SK-N-SH (cell line): Measurements from ENCODE around the gene ACTR10. TPM values are rescaled to one million over a fixed set of nuclear protein-coding genes. Genes with fewer than 3 reads are reported as not detected.

Experiments
- CTCF ChIA-PET: fragments of 300-600, 350-600 bp; formaldehyde crosslinking; extraction: SDS; loops from one replicate; lab custom pipeline; 2021; lab: Yijun Ruan, JAX
- POLR2A ChIA-PET: fragments of 350-600 bp; sonication (Branson Sonifier 250); formaldehyde crosslinking; extraction: SDS; loops from one replicate; lab custom pipeline; 2020; ENCODE audit warnings: antibody characterized with exemption, inconsistent platforms; lab: Yijun Ruan, JAX
- DNase-seq: peaks from one replicate; pipeline ENCODE4 v3.0.0; 2012
- H2AFZ ChIP-seq: fragments of 200-600 bp; sonication (generic); 2 replicates; pipeline ENCODE4 v1.8.1; 2016; ENCODE audit warnings: antibody characterized with exemption, mild to moderate bottlenecking, low read depth
- H3F3A ChIP-seq: fragments of 200-600 bp; sonication (generic); replicated peaks from 2 replicates; pipeline ENCODE3; 2016; ENCODE audit warnings: antibody characterized with exemption, mild to moderate bottlenecking; ENCODE audit not compliant: insufficient read depth
- H3K27ac ChIP-seq, 2 experiments: fragments of 200-500 bp in 1 of 2; fragments of 200-600 bp in 1 of 2; sonication (Bioruptor generic) in 1 of 2; sonication (generic), shearing (Covaris generic) in 1 of 2; 2 replicates each; pipeline versions ENCODE4 v1.5.1 to v1.6.1; 2014 to 2016; ENCODE audit warnings: low read depth in 2 of 2, inconsistent platforms in 1 of 2, low read length in 1 of 2, mild to moderate bottlenecking in 1 of 2, mixed read lengths in 1 of 2
- H3K27me3 ChIP-seq: fragments of 200-600 bp; sonication (generic), shearing (Covaris generic); 2 replicates; pipeline ENCODE4 v1.6.1; 2016; ENCODE audit warnings: mixed run types; ENCODE audit not compliant: insufficient read depth
- H3K36me3 ChIP-seq, 2 experiments: fragments of 200-500 bp in 1 of 2; fragments of 200-600 bp in 1 of 2; sonication (Bioruptor generic) in 1 of 2; sonication (generic) in 1 of 2; replicated peaks in 1 of 2; 2 replicates each; pipeline versions ENCODE3 to v1.5.1; 2014 to 2016; ENCODE audit warnings: low read length in 1 of 2, mild to moderate bottlenecking in 1 of 2; ENCODE audit not compliant: insufficient read depth in 2 of 2, control insufficient read depth in 1 of 2
- H3K4me1 ChIP-seq, 2 experiments: fragments of 200-500 bp in 1 of 2; fragments of 200-600 bp in 1 of 2; sonication (Bioruptor generic) in 1 of 2; sonication (generic), shearing (Covaris generic) in 1 of 2; 2 replicates each; pipeline versions ENCODE4 v1.5.1 to v1.6.1; 2014 to 2016; ENCODE audit warnings: low read depth in 1 of 2, low read length in 1 of 2, mixed run types in 1 of 2; ENCODE audit not compliant: insufficient read depth in 2 of 2, control insufficient read depth in 1 of 2
- H3K4me2 ChIP-seq: fragments of 200-600 bp; sonication (generic), shearing (Covaris generic); 2 replicates; pipeline ENCODE4 v1.6.1; 2017; ENCODE audit warnings: mixed run types
- H3K4me3 ChIP-seq, 2 experiments: fragments of 200-500 bp in 1 of 2; fragments of 200-600 bp in 1 of 2; sonication (Bioruptor generic) in 1 of 2; sonication (generic), shearing (Covaris generic) in 1 of 2; 2 replicates each; pipeline versions ENCODE4 v1.5.1 to v1.8.1; 2014 to 2016; ENCODE audit warnings: low read depth in 2 of 2, inconsistent platforms in 1 of 2, low read length in 1 of 2, mild to moderate bottlenecking in 1 of 2, mixed read lengths in 1 of 2, moderate library complexity in 1 of 2
- H3K79me2 ChIP-seq: fragments of 200-600 bp; sonication (generic); 2 replicates; pipeline ENCODE4 v1.8.1; 2017; ENCODE audit warnings: mild to moderate bottlenecking; ENCODE audit not compliant: insufficient read depth
- H3K9ac ChIP-seq: fragments of 200-600 bp; sonication (generic); 2 replicates; pipeline ENCODE4 v1.6.1; 2017; ENCODE audit warnings: mixed run types
- H3K9me2 ChIP-seq: fragments of 200-600 bp; sonication (generic); 2 replicates; pipeline ENCODE4 v1.6.1; 2017; ENCODE audit warnings: mixed run types
- H3K9me3 ChIP-seq: fragments of 200-600 bp; sonication (generic); 2 replicates; pipeline ENCODE4 v1.6.1; 2017; ENCODE audit warnings: mixed run types, mild to moderate bottlenecking, moderate library complexity
- H4K20me1 ChIP-seq: fragments of 200-600 bp; sonication (generic); 2 replicates; pipeline ENCODE4 v1.6.1; 2017; ENCODE audit warnings: mild to moderate bottlenecking, mixed run types; ENCODE audit not compliant: insufficient read depth
- EZH2phosphoT487 ChIP-seq: fragments of 200-600 bp; sonication (generic); IDR thresholded peaks from 2 replicates; pipeline ENCODE4 v1.6.1; 2017; ENCODE audit warnings: low read depth, mixed run types, mild to moderate bottlenecking, antibody characterized with exemption, moderate library complexity, borderline replicate concordance
- FOSL2 ChIP-seq: IDR thresholded peaks from 2 replicates; pipeline ENCODE4 v1.4.0; 2012; ENCODE audit warnings: low read depth, mild to moderate bottlenecking, moderate library complexity, borderline replicate concordance
- FOXJ3 ChIP-seq: sonication (generic); formaldehyde crosslinking; IDR thresholded peaks from 2 replicates; pipeline ENCODE4 v1.5.1; 2020; ENCODE audit warnings: mild to moderate bottlenecking, missing genetic modification reagents
- MAX ChIP-seq: IDR thresholded peaks from 2 replicates; pipeline ENCODE4 v1.4.0; 2012; ENCODE audit warnings: low read depth
- MEF2A ChIP-seq: IDR thresholded peaks from 2 replicates; pipeline ENCODE4 v1.4.0; 2012; ENCODE audit warnings: low read depth, borderline replicate concordance
- MXI1 ChIP-seq: IDR thresholded peaks from 2 replicates; pipeline ENCODE4 v1.6.1; 2012; ENCODE audit warnings: mild to moderate bottlenecking, low read depth, low read length, improper control_type of control experiment
- NFIC ChIP-seq: IDR thresholded peaks from 2 replicates; pipeline ENCODE4 v1.4.0; 2012; ENCODE audit warnings: borderline replicate concordance
- RCOR1 ChIP-seq: fragments of 150-350 bp; IDR thresholded peaks from 2 replicates; pipeline ENCODE4 v1.6.1; 2017; ENCODE audit warnings: antibody characterized with exemption, low read length
- REST ChIP-seq: IDR thresholded peaks from 2 replicates; pipeline ENCODE4 v1.6.1; 2012; ENCODE audit warnings: mild to moderate bottlenecking, low read depth, low read length, moderate library complexity
- RXRA ChIP-seq: IDR thresholded peaks from 2 replicates; pipeline ENCODE4 v1.4.0; 2012; ENCODE audit warnings: low read depth, mild to moderate bottlenecking, borderline replicate concordance
- SMC3 ChIP-seq: IDR thresholded peaks from 2 replicates; pipeline ENCODE4 v1.6.1; 2012; ENCODE audit warnings: low read depth, low read length, improper control_type of control experiment
- TAF1 ChIP-seq: IDR thresholded peaks from 2 replicates; pipeline ENCODE4 v1.6.1; 2012; ENCODE audit warnings: low read depth, mild to moderate bottlenecking, low read length, moderate library complexity, borderline replicate concordance
- TCF12 ChIP-seq: IDR thresholded peaks from 2 replicates; pipeline ENCODE4 v1.4.0; 2012
- YY1 ChIP-seq: IDR thresholded peaks from 2 replicates; pipeline ENCODE4 v1.4.0; 2012; ENCODE audit warnings: low read depth, mild to moderate bottlenecking
- ZBTB33 ChIP-seq: IDR thresholded peaks from 2 replicates; pipeline ENCODE4 v1.4.0; 2012; ENCODE audit warnings: low read depth, borderline replicate concordance
- WGBS: methylation state at CpG from one replicate; pipeline ENCODE4 v1.1.6; 2017; ENCODE audit warnings: low lambda C conversion rate; 5-methylcytosine and 5-hydroxymethylcytosine counted together
- polyA plus RNA-seq, 3 experiments: library from polyadenylated mRNA; depleted of rRNA; stranded (reverse); fragments of >200 nt; gene quantifications; 2 replicates each; pipeline ENCODE4 v1.2.3, GENCODE V29; 2012

Gene ACTR10
- polyA plus RNA-seq, 1 of the 3 experiments (the other 2 are of a cell fraction), result 32.9 TPM

DNA sequence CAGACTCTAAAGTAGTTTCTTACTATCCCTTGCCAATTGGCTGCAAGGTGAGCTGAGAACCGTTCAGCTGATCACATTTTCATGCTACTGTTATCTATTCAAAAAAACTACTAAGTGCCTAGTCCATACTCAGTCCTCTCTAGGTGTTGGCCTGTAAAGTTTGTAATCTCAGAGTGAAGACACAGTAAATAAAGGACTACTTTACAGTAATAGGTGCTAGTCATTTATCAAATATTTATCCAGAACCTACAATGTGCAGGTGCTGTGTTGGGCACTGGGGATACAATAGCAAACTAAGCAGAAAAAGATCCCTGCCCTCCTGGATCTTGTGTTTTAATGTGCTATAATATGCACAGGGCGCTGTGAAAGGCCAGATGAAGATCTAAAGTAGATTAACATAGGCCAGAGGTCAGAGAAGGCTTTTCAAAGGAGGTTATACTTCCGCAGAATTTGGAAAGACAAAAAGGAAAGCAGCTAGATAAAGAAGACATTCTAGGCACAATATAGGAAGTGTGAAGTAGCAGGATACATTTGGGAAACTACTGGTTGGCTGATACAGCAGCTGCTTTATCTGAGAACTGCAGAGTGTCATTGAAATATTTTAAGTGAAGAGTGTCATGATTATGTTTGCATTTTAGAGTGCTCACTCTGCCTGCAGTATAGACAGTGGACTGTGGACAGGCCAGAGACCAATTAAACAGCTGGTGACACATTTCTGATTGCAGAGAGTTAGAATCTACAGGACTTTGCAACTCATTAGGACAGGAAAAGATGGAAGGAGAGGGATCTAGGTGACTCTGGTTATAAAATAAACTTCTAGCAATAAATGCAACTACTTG, 8.0 kb upstream of the ACTR10 start:
- ChIA-PET CTCF (interaction anchor here (1.1 kb wide), 1 partner anchor 10 kb away, joined by 3 read pairs; no protein-coding TSS in a partner anchor), POLR2A (no interaction called here)
- no peaks in the 10 kb centered on the region for H4K20me1 ChIP-seq
- H3K36me3 ChIP-seq, result no peaks in the 10 kb centered on the region
- H3K79me2 ChIP-seq, result no peaks in the 10 kb centered on the region
- H3K9me3 ChIP-seq, result no peaks in the 10 kb centered on the region
- no peak overlapping the region for H3K9ac ChIP-seq
- no peak overlapping the region for H3K4me2 ChIP-seq
- WGBS, result 43% methylated on average over 3 of the region's 3 CpGs
- H3F3A ChIP-seq, result no peaks in the 10 kb centered on the region
- no peaks in the 10 kb centered on the region; the same call in 1 of the 2 replicates for H3K27me3 ChIP-seq
- no peak overlapping the region for H3K4me3 ChIP-seq
- no peaks in the 10 kb centered on the region for H3K4me1 ChIP-seq
- TF ChIP-seq TAF1 (no peak), YY1 (no peak), FOXJ3 (CRISPR knock-in tag) (no peak), MAX (no peak), MEF2A (no peak), FOSL2 (no peak), RXRA (no peak), TCF12 (no peak)
- no peaks in the 10 kb centered on the region for H3K9me2 ChIP-seq
- no peak for DNase-seq
- no peak overlapping the region for H2AFZ ChIP-seq
- no peak overlapping the region for H3K27ac ChIP-seq

DNA sequence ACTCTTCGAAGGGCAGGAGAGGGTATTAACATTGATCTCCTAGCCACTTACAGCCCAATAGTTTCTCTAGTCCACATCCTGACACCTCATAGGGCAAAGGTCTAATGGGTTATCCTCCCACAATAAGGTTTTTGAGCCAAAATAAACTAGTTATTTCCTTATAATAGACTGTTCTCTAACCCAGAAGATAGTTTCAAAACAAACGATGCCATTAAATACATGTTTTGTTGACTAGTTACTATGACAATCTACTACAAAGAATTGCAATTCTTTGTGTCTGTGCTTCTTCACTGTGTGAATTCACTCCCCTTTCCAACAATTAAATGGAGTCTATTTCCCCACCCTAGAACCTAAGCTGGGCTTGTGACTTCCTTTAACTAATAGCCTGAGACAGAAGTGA, 6.4 kb upstream of the ACTR10 start:
- no peak for TF ChIP-seq MXI1
- Histone ChIP-seq H3K4me2 (no peak overlapping the region), H3K4me3 (no peak overlapping the region), H3F3A (no peaks in the 10 kb centered on the region), H3K27ac (no peak overlapping the region), H3K27me3 (no peaks in the 10 kb centered on the region; the same call in 1 of the 2 replicates), H3K79me2 (no peaks in the 10 kb centered on the region), H3K9me2 (no peaks in the 10 kb centered on the region), H4K20me1 (no peaks in the 10 kb centered on the region), H3K36me3 (no peaks in the 10 kb centered on the region), H3K4me1 (no peaks in the 10 kb centered on the region), H3K9me3 (no peaks in the 10 kb centered on the region), H2AFZ (no peak overlapping the region), H3K9ac (no peak overlapping the region)
- POLR2A ChIA-PET, result no interaction called here
- no peak for DNase-seq
- CTCF ChIA-PET, result no interaction called here
- WGBS, result 64% methylated on average over 2 of the region's 2 CpGs

- ChIA-PET POLR2A (no interaction called here), CTCF (no interaction called here)
- no peaks in the 10 kb centered on the region for H3K9me2 ChIP-seq
- H3K79me2 ChIP-seq, result peaks cover 11% of the 10 kb centered on the region
- H3K36me3 ChIP-seq, result no peaks in the 10 kb centered on the region
- H3K9ac ChIP-seq, result no peak overlapping the region
- H3K4me3 ChIP-seq, result no peak overlapping the region
- no peaks in the 10 kb centered on the region for H4K20me1 ChIP-seq
- no peak overlapping the region for H3K27ac ChIP-seq
- no peak overlapping the region for H3K4me2 ChIP-seq
- no peak for DNase-seq
- H3K27me3 ChIP-seq, result no peaks in the 10 kb centered on the region; the same call in 1 of the 2 replicates
- peaks cover under 1 to 3% of the 10 kb centered on the region in 2 experiments; a peak in 2 of 4 replicates for H3K4me1 ChIP-seq
- no peak overlapping the region for H2AFZ ChIP-seq
- 96% methylated on average over 1 of the region's 1 CpG for WGBS
- no peaks in the 10 kb centered on the region for H3K9me3 ChIP-seq
- H3F3A ChIP-seq, result no peaks in the 10 kb centered on the region
- TF ChIP-seq TCF12 (no peak), TAF1 (no peak), EZH2phosphoT487 (no peak), RCOR1 (no peak), NFIC (no peak), SMC3 (no peak), FOXJ3 (CRISPR knock-in tag) (no peak), ZBTB33 (no peak), REST (no peak), FOSL2 (no peak)
Measured at GRCh38 chr14:58196198-58196597, 3.8 kb upstream of the ACTR10 start.
